ENCODE results near the gene DHPS.
"Not testable (repeated sequence)": the region's sequence is repeated elsewhere in the genome, so short reads cannot be mapped to it uniquely, and the experiment has no call there.

DHPS gene

GRCh38 chr19:12681074-12681987 lies at the start of gene DHPS:
Gene DHPS, minus strand, starts transcription at chr19:12681880. Its CDS starts 114 bp downstream, at chr19:12681766.
- peak; percentile 99 for DNase-seq (ENCODE audit: low read depth)

- DNase-seq (ENCODE audit: low read depth) = no peak
Measured at GRCh38 chr19:12731337-12731736, 49.7 kb upstream of the DHPS start.

GRCh38 chr19:12730064-12730463 lies 48.4 kb upstream of the DHPS start:
- no peak for DNase-seq (ENCODE audit: low read depth)

GRCh38 chr19:12727745-12728433 lies 46.2 kb upstream of the DHPS start:
- no peak for DNase-seq (ENCODE audit: low read depth)

GRCh38 chr19:12726988-12727316 lies 45.3 kb upstream of the DHPS start:
- no peak for DNase-seq (ENCODE audit: low read depth)

GRCh38 chr19:12725612-12726011 lies 43.9 kb upstream of the DHPS start:
- not testable (repeated sequence) for DNase-seq (ENCODE audit: low read depth)

GRCh38 chr19:12723641-12724426 lies 42.2 kb upstream of the DHPS start, which contains the start of gene TNPO2:
Gene TNPO2, minus strand, starts transcription at chr19:12723932. Its CDS starts 2,955 bp downstream, at chr19:12720977.
- DNase-seq (ENCODE audit: low read depth) = peak; percentile 84

GRCh38 chr19:12723381-12723640 lies 41.6 kb upstream of the DHPS start:
- DNase-seq (ENCODE audit: low read depth) = peak; percentile 33

- peak; percentile 100 for DNase-seq (ENCODE audit: low read depth)
Measured at GRCh38 chr19:12722566-12723380, 41.1 kb upstream of the DHPS start.

- DNase-seq (ENCODE audit: low read depth) = peak; percentile 82
Measured at GRCh38 chr19:12721656-12722565, 40.2 kb upstream of the DHPS start.

- DNase-seq (ENCODE audit: low read depth) = peak; percentile 44
Measured at GRCh38 chr19:12720851-12721655, 39.4 kb upstream of the DHPS start.

GRCh38 chr19:12720296-12720695 lies 38.6 kb upstream of the DHPS start:
- DNase-seq (ENCODE audit: low read depth) = no peak

GRCh38 chr19:12715929-12716328 lies 34.2 kb upstream of the DHPS start:
- DNase-seq (ENCODE audit: low read depth) = no peak

- no peak for DNase-seq (ENCODE audit: low read depth)
Measured at GRCh38 chr19:12715102-12715501, 33.4 kb upstream of the DHPS start.

GRCh38 chr19:12713304-12713703 lies 31.6 kb upstream of the DHPS start:
- DNase-seq (ENCODE audit: low read depth) = not testable (repeated sequence)

- DNase-seq (ENCODE audit: low read depth) = not testable (repeated sequence)
Measured at GRCh38 chr19:12712077-12712476, 30.4 kb upstream of the DHPS start.

GRCh38 chr19:12711187-12711586 lies 29.5 kb upstream of the DHPS start:
- no peak for DNase-seq (ENCODE audit: low read depth)

GRCh38 chr19:12708641-12709040 lies 27.0 kb upstream of the DHPS start:
- no peak for DNase-seq (ENCODE audit: low read depth)

- DNase-seq (ENCODE audit: low read depth) = no peak
Measured at GRCh38 chr19:12706332-12706718, 24.6 kb upstream of the DHPS start.

Measured in ELR (cell line).